Activated CD8-positive, alpha-beta memory T cell treated with anti-CD3 and anti-CD28 coated beads, Interleukin-2, amount 50 U/mL, for 24 hours (primary cell): ENCODE measurements around the gene TLE3.

Experiments used
- DNase-seq: peaks from one replicate; pipeline ENCODE4 v3.0.0-alpha.2; 2020; ENCODE audit errors: extremely low read depth

TLE3 gene

GRCh38 chr15:70002897-70003296 lies 94.8 kb downstream of the TLE3 start:
- no peak for DNase-seq

GRCh38 chr15:70001859-70002258 lies 95.9 kb downstream of the TLE3 start:
- DNase-seq, result no peak

GRCh38 chr15:69999392-70000085 lies 98.2 kb downstream of the TLE3 start:
- no peak for DNase-seq

- DNase-seq, result no peak
Measured at GRCh38 chr15:69998541-69999391, 99.0 kb downstream of the TLE3 start.

- DNase-seq, result no peak
Measured at GRCh38 chr15:69997813-69998212, 99.9 kb downstream of the TLE3 start.
